NCI-H1436 treated with DMSO at 0.1 percent for 48 hours (cell line): ENCODE measurements around the gene RHBDL3.
"Not testable (repeated sequence)": the region's sequence is repeated elsewhere in the genome, so short reads cannot be mapped to it uniquely, and the experiment has no call there.

Source experiments
- DNase-seq: peaks from one replicate; lab custom pipeline; 2025; lab: John Stamatoyannopoulos, UW

Gene RHBDL3

DNA sequence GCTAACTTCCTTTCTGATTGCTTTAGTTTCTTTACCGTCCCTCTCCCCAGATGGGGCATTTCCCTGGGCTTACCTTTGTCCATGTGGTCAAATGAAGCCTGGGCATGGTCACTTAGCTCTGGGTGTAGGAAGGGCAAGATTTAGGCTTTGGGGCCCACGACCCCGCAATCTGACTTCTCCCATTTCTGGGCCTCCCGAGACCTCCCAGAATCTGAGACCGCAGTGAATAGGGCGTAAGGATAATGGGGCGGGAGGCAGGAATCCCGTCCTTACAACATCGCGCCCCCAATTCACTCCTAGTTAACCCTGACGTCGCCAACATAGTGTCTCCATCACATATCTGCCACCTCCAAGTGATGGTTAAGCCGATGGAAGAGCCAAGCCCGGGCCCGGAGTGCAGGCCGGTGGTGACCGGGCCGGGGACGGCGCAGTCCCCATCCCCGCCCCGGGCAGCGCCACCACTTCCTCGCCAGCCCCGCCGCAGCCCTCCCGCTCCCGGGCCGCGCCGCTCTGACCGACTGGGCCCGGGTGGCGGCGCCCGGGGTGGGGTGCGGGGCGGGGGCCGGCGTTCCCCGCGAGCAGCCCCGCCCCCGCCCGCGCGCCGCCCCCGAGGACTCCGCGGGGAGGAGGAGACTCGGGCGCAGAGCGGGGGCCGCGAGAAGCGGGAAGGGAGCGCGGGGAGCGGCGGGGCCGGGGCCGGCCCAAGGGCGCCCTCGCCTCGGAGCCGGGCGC lies at the start of gene RHBDL3:
TSS of gene RHBDL3 (plus strand) at position 641 of the 732 bp plus-strand sequence. CDS start 358 bp downstream, outside the sequence.
- no peak for DNase-seq

DNA sequence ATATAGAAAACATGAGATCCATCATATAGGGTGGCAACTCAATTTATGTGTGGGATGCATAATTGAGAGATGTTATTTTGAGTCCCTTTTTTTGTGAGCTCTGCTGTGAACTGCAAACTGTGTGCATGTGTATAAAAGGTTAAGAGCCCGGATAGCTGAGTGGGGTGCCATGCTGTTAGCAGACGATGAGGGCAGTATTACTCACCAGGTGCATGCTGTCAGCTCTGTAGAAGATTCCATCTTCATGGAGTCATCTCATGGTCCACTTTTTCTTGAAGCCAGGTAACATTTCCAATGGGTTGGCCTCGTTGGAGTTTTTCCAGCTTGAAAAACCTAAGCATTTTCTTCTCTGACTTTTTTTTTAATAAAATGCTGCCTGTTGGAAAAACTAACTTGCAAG lies 43.0 kb upstream of the RHBDL3 start:
- DNase-seq, result no peak

GRCh38 chr17:32223703-32224102 lies 41.9 kb upstream of the RHBDL3 start:
- DNase-seq, result no peak

DNA sequence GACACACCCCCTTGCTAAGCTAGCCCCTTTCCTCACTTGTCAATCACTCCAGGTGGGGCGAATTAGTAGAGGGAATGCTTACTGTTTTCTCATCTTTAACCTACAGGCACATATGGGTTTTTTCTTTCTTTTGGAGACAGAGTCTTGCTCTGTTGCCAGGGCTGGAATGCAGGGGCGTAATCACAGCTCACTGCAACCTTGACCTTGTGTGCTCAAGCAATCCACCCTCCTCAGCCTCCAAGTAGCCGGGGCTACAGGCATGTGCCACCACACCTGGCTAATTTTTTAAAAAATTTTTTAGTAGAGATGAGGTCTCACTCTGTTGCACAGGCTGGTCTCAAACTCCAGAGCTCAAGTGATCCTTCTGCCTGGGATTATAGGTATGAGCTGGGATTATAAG lies 38.7 kb upstream of the RHBDL3 start:
- no peak for DNase-seq

GRCh38 chr17:32227910-32228309 lies 37.7 kb upstream of the RHBDL3 start:
- no peak for DNase-seq

DNA sequence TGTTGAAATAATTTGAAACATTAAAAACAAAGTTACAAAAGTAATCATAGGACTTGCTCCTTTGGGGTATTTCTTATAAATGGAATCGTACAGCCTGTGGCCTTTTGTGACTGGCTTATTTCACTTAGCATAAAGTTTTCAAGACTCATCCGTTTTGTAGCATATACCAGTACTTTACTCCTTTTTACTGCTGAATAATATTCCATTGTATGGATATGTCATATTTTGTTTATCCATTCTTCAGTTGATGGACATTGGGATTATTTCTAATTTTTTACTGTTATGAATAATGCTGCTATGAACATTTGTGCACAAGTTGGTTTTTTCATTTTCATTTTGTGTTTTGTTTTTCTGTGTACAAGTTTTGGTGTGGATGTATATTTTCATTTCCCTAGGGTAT lies 30.0 kb upstream of the RHBDL3 start:
- no peak for DNase-seq

DNA sequence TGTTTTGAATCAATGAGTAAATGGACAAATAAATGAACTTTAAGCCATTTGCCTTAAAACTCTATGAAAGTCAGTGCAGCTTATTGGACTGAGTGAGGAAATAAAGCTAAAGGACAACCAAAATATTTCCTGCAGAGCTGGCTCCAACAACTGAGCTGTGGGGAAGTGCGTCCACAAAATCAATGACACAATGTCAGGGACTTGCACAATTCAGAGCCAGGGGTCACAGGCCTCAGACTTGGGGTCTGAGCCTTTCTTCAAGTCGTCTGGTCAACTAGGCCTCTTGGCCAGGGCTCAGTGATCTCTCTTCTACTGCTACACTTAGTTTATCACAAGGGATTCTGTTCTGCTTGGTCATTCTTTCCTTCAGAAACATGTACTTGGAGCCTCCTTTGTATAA lies 26.2 kb upstream of the RHBDL3 start:
- DNase-seq, result no peak

DNA sequence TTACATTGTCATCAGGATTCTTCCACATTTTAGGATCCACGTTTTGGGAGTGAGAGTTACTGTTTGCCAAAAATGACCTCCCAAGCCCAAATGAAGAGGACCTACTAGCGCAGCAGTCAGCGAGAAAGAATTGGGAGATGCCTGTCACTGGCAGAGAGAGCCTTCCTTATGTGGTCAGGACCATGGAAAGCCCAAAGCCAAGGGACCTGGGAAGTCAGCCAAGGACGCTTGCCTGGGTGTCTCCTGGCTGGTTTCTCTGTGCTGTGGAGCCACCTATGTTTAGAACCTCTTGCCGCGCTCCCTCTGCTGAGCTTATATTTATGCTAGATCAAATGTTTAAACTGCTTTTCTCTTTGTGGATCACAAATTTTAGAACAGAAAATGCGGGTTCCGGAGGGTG lies 24.9 kb upstream of the RHBDL3 start:
- no peak for DNase-seq

- DNase-seq, result no peak
These were observed 24.0 kb upstream of the RHBDL3 start for GRCh38 chr17:32241640-32242039.

DNA sequence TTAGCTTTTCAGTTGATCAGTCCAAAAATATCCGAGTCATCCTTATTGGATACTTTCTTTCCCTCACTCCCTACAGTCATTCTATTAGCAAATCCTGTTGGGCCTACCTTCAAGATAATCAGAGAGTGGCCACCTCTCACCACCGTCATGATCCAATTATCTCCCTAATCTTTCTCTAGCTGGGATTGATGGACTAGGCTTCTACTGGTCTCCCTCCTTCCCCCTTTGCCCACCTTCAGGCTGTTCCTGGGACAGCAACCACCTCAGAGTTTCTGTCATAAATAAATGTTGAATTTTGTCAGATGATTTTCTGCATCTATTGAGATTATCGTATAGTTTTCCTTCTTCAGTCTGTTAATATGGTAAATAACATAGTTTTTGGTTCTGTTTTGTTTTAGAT lies 16.2 kb upstream of the RHBDL3 start:
- DNase-seq, result no peak

DNA sequence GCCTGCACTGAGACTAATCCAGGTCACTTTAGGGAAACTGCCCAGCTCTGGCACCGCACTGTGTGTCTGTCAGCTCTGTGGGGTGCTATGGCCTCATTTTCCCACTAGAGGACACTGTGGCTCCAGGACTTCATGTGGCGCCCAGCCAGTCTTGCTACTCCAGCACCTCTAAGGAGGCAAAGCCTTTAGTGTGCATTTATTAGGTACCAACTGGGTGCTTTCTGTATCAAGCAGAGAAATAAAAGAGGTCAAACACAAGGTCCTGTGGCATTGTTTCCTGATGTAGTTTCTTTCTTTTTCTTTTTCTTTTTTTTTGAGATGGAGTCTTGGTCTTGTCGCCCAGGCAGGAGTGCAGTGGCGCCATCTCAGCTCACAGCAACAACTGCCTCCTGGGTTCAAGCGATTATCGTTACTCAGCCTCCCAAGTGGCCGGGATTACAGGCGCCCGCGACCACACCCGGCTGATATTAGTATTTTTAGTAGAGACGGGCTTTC lies 12.5 kb upstream of the RHBDL3 start:
- DNase-seq, result no peak

DNA sequence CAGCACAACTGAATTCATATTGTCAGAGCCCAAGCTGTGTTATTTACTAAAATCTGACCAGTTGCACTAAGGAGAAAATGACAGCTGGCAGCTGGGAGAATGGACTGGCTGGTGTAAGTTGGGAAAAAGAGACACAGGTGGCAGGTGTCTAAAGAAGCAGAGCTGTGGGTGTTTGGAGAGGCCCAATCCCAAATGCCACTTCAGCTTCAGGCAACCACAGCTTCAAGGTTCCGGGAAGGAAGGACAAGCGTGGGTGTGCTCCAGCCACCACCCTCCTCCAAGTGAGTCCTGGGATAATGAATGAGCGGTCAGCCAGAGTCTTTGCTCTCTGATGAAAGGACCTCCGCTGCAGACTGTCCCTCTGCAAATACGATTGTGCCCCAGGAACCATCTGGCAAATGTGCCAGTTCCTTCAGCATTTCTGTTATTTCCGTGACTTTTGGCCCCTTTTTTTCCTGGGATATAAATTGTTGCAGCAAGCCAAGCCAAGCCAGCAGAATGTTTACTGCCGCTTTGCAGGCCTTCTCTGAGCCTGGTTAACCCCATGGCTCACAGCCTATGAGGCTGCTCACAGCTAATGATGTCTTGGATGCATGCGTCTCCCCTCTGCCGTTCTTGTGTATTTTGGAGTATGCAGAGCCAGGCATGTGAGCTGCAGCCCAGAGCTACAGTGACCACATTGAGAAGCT lies 9.5 kb upstream of the RHBDL3 start:
- no peak for DNase-seq

- no peak for DNase-seq
These were observed 9.0 kb upstream of the RHBDL3 start for GRCh38 chr17:32256701-32257019.

DNA sequence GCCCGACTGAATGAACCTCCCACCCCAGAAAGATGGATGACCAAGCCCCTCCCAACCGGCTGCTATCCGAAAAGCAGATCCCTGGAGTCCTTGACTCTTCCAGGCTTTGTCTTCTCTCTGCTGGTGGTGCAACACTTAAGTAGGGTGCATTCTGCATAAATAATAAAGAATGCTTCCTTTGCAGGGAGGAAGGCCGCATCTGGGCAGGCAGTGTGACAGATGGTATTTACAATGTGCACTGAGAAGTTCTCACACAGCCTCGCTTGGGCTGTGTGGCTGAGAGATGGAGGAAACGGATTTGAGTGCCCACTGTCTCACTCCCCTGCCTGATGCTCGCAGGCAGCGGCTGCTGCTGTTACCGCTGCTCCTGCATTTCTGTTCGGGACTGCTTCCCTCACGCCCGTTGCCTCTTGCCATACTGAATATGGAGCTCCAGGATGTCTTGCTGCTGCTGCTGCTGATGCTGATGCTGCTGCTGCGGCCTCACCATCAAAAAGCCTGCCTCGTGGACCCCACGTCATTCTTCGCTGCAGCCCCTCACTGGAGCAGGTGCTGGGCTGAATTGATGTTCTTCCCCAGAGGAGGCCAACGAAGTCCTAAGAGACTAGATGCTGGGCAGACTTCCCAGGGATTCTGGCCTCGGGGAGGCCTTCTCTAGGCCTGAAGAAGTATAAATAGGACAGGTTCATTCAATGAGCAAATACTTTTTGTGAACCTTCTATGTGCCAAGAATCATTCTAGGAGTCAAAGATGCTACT lies 7.1 kb upstream of the RHBDL3 start:
- DNase-seq, result no peak

GRCh38 chr17:32259586-32259985 lies 6.0 kb upstream of the RHBDL3 start:
- DNase-seq, result no peak

DNA sequence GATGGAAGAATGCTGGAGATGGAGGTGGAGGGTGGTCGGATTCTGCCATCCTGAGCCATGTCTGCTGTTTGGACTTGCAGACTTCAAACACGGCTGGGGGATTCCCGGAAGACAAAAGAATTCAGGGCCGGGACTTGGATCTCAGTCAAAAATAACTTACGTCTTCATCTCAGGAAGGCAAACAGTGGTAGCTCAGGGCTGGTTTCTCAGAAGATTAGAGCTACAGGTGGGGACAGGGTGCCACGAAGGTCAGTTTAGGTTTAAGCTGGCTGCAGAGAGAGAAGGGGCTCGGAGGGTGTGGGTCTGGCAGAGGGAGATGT lies 4.3 kb upstream of the RHBDL3 start:
- DNase-seq, result no peak

GRCh38 chr17:32261936-32262510 lies 3.6 kb upstream of the RHBDL3 start:
- no peak for DNase-seq

DNA sequence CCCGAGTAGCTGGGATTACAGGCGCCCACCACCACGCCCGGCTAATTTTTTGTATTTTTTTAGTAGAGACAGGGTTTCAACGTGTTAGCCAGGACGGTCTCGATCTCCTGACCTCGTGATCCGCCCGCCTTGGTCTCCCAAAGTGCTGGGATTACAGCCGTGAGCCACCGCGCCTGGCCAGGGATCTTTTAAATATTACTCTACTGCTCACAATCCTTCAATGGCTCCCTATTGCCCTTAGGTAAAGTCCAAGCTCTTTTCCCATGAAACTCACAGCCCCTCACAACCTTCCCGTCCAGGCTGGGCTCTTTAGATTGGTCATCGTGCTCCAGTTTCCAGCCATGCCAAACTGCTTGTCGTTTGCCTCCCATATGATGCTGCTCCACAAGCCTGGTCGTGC lies 2.1 kb upstream of the RHBDL3 start:
- DNase-seq, result not testable (repeated sequence)

GRCh38 chr17:32264140-32264799 lies 1.4 kb upstream of the RHBDL3 start:
- no peak for DNase-seq

GRCh38 chr17:32264823-32265191 lies 825 bp upstream of the RHBDL3 start:
- DNase-seq, result no peak

DNA sequence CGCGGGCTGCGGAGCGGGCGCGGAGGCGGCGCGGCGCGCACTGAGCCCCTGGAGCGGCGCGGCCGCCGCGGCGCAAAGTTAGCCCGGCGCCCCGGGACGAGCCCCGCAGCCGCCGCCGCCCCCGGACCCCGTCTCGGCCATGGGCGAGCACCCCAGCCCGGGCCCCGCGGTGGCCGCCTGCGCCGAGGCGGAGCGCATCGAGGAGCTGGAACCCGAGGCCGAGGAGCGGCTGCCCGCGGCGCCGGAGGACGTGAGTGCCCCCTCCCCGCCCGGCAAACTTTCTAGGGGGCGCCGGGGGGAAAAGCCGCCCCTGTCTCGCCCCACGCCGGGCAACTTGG lies 388 bp downstream of the RHBDL3 start:
- DNase-seq, result no peak
